Measurements from ENCODE around the gene KRT6A. TPM values are rescaled to one million over a fixed set of nuclear protein-coding genes. Genes with fewer than 3 reads are reported as not detected.

The KRT6A gene
- not detected for total RNA-seq

- Histone ChIP-seq H3K4me1 (peaks cover 0 to 6% (median 0%) of the 10 kb centered on the region in 4 donors), H3K9me3 (no peaks in the 10 kb centered on the region), H3K27me3 (no peaks in the 10 kb centered on the region), H3K27ac (no peak within 1 kb of the TSS), H3K4me3 (no peak within 1 kb of the TSS), H3K36me3 (no peaks in the 10 kb centered on the region)
- WGBS, 2 donors (ENCODE audit: low coverage in 1 of 2), result 75 to 100% methylated on average over 1 to 2 of the region's 2 CpGs
- DNase-seq, result no peak
- intact Hi-C loops (cut with DNase I; ENCODE audit: low total_unique reads), result no loop called here
- TF ChIP-seq POLR2AphosphoS5 (IDR thresholded peaks at IDR 0.05) (no peak), POLR2A (IDR thresholded peaks at IDR 0.05) (no peak), EP300 (IDR thresholded peaks at IDR 0.05; ENCODE audit: low read depth) (no peak)
- TF ChIP-seq, protein P1, sequence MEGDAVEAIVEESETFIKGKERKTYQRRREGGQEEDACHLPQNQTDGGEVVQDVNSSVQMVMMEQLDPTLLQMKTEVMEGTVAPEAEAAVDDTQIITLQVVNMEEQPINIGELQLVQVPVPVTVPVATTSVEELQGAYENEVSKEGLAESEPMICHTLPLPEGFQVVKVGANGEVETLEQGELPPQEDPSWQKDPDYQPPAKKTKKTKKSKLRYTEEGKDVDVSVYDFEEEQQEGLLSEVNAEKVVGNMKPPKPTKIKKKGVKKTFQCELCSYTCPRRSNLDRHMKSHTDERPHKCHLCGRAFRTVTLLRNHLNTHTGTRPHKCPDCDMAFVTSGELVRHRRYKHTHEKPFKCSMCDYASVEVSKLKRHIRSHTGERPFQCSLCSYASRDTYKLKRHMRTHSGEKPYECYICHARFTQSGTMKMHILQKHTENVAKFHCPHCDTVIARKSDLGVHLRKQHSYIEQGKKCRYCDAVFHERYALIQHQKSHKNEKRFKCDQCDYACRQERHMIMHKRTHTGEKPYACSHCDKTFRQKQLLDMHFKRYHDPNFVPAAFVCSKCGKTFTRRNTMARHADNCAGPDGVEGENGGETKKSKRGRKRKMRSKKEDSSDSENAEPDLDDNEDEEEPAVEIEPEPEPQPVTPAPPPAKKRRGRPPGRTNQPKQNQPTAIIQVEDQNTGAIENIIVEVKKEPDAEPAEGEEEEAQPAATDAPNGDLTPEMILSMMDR (IDR thresholded peaks at IDR 0.05), result no peak
- in situ Hi-C loops (cut with MboI; ENCODE audit: low pct_ligation_motif_present in 1 of 4, low pct_unique_long_range_greater_than_20kb in 1 of 4, low sequenced_read_pairs in 3 of 4), result loop anchor here in 1 of 4 donors (10.0 kb wide), 1 partner anchor 108 kb away; the partner anchor contains the start of gene KRT84
Measured at GRCh38 chr12:52493172-52493571, at the start of gene KRT6A. TSS of gene KRT6A (minus strand) at chr12:52493257. CDS start at chr12:52493188, 69 bp downstream.

DNA sequence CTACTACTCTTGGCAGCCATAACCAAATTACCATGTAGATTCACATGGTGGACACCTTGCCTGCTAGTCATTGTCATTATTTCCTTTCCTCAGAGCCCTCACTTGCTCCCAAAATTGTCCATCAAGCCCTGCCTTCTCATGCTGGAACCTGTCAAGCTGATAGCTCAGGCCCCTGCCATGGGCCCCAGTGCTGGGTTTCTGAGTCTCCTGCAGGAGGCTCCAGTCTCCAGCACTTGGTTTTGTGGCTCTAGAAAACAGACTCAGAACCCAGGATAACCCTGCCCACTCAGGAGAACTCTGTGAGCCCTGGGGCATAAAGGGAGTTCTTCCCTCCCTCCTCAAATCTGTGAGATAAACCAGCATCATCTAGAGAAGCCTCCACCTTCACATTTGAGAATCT lies 49.1 kb upstream of the KRT6A start:
- Histone ChIP-seq H3K4me3 (no peak overlapping the region), H3K36me3 (no peaks in the 10 kb centered on the region), H3K27ac (no peak overlapping the region), H3K9me3 (no peaks in the 10 kb centered on the region), H3K27me3 (no peaks in the 10 kb centered on the region), H3K4me1 (peaks cover 0 to 3% (median 0%) of the 10 kb centered on the region in 4 donors)
- in situ Hi-C loops (cut with MboI; ENCODE audit: low pct_ligation_motif_present in 1 of 4, low pct_unique_long_range_greater_than_20kb in 1 of 4, low sequenced_read_pairs in 3 of 4) (no loop called here), intact Hi-C loops (cut with DNase I; ENCODE audit: low total_unique reads) (no loop called here)
- TF ChIP-seq, protein P1 (IDR thresholded peaks at IDR 0.05), result no peak
- no peak for TF ChIP-seq POLR2AphosphoS5 (IDR thresholded peaks at IDR 0.05)
- no peak for TF ChIP-seq POLR2A (IDR thresholded peaks at IDR 0.05)
- TF ChIP-seq EP300 (IDR thresholded peaks at IDR 0.05; ENCODE audit: low read depth), result no peak
- DNase-seq, result no peak

- in situ Hi-C loops (cut with MboI; ENCODE audit: low pct_ligation_motif_present in 1 of 4, low pct_unique_long_range_greater_than_20kb in 1 of 4, low sequenced_read_pairs in 3 of 4) (no loop called here), intact Hi-C loops (cut with DNase I; ENCODE audit: low total_unique reads) (no loop called here)
Measured at GRCh38 chr12:52541709-52542108, 48.7 kb upstream of the KRT6A start.

GRCh38 chr12:52540531-52540930 lies 47.5 kb upstream of the KRT6A start:
- H3K36me3 ChIP-seq, result no peaks in the 10 kb centered on the region
- WGBS, 2 donors (ENCODE audit: low coverage in 1 of 2), result 84 to 100% methylated on average over 1 to 7 of the region's 7 CpGs

More at GRCh38 chr12:52541709-52542108, 48.7 kb upstream of the KRT6A start:
- no peaks in the 10 kb centered on the region for H3K27me3 ChIP-seq
- 92 to 100% methylated on average over 1 to 5 of the region's 5 CpGs for WGBS, 2 donors (ENCODE audit: low coverage in 1 of 2)
- TF ChIP-seq POLR2AphosphoS5 (IDR thresholded peaks at IDR 0.05), result no peak
- TF ChIP-seq, protein P1 (IDR thresholded peaks at IDR 0.05), result no peak
- no peak for DNase-seq
- no peak overlapping the region for H3K4me3 ChIP-seq
- no peaks in the 10 kb centered on the region for H3K9me3 ChIP-seq
- peaks cover 0 to 3% (median 0%) of the 10 kb centered on the region in 4 donors for H3K4me1 ChIP-seq
- H3K27ac ChIP-seq, result no peak overlapping the region
- no peaks in the 10 kb centered on the region for H3K36me3 ChIP-seq

DNA sequence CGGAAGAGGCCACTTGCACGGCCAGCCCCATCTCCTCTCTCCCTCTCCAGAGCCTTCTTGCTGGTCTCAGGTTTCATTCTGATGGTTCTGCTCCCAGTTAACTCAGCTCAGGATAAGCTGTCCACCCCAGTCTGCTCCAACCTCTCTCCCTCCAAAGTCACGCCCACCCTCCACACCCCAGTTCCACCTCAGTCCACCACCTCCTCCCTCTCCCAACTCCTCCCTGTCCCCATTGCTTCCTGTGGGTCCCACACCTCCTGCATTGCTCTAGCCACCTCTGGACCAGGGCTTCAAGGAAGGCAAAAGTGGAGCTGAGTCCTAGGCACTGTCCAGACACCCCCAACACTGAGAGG lies 46.7 kb upstream of the KRT6A start:
- in situ Hi-C loops (cut with MboI; ENCODE audit: low pct_ligation_motif_present in 1 of 4, low pct_unique_long_range_greater_than_20kb in 1 of 4, low sequenced_read_pairs in 3 of 4), result no loop called here
- Histone ChIP-seq H3K4me3 (no peak overlapping the region), H3K4me1 (peaks cover 0 to 3% (median 0%) of the 10 kb centered on the region in 4 donors), H3K36me3 (no peaks in the 10 kb centered on the region), H3K27ac (no peak overlapping the region), H3K27me3 (no peaks in the 10 kb centered on the region), H3K9me3 (no peaks in the 10 kb centered on the region)
- DNase-seq, result no peak
- intact Hi-C loops (cut with DNase I; ENCODE audit: low total_unique reads), result no loop called here
- WGBS, 2 donors (ENCODE audit: low coverage in 1 of 2), result 78 to 94% methylated on average over 3 of the region's 3 CpGs
- TF ChIP-seq, protein P1 (IDR thresholded peaks at IDR 0.05), result no peak
- no peak for TF ChIP-seq POLR2AphosphoS5 (IDR thresholded peaks at IDR 0.05)
- no peak for TF ChIP-seq EP300 (IDR thresholded peaks at IDR 0.05; ENCODE audit: low read depth)

More at GRCh38 chr12:52540531-52540930, 47.5 kb upstream of the KRT6A start:
- H3K4me1 ChIP-seq, result peaks cover 0 to 3% (median 0%) of the 10 kb centered on the region in 4 donors
- TF ChIP-seq POLR2AphosphoS5 (IDR thresholded peaks at IDR 0.05) (no peak), EP300 (IDR thresholded peaks at IDR 0.05; ENCODE audit: low read depth) (no peak)
- no peaks in the 10 kb centered on the region for H3K9me3 ChIP-seq
- in situ Hi-C loops (cut with MboI; ENCODE audit: low pct_ligation_motif_present in 1 of 4, low pct_unique_long_range_greater_than_20kb in 1 of 4, low sequenced_read_pairs in 3 of 4), result no loop called here
- intact Hi-C loops (cut with DNase I; ENCODE audit: low total_unique reads), result no loop called here
- no peak for DNase-seq
- H3K27ac ChIP-seq, result no peak overlapping the region
- H3K4me3 ChIP-seq, result no peak overlapping the region
- no peaks in the 10 kb centered on the region for H3K27me3 ChIP-seq

Data from transverse colon (tissue), 4 donors.